ENCODE measurements around the gene EREG.

- TF ChIP-seq CTCF (IDR thresholded peaks at IDR 0.05 in 2 of 3, conservative IDR thresholded peaks at IDR 0.05 in 1 of 3; ENCODE audit: insufficient read depth in 2 of 3, low read depth in 1 of 3, low read length in 3 of 3) (no peak), NRF1 (conservative IDR thresholded peaks at IDR 0.05 in 1 of 2, IDR thresholded peaks at IDR 0.05 in 1 of 2) (no peak), MECOM (CRISPR knock-in tag; IDR thresholded peaks at IDR 0.05) (no peak), FOS (IDR thresholded peaks at IDR 0.05; ENCODE audit: extremely low read depth, insufficient read length) (no peak), MLLT1 (IDR thresholded peaks at IDR 0.05) (no peak), ZNF384 (IDR thresholded peaks at IDR 0.05; ENCODE audit: low read depth, low read length) (no peak), ZNF639 (CRISPR knock-in tag; conservative IDR thresholded peaks at IDR 0.05 in 1 of 2, IDR thresholded peaks at IDR 0.05 in 1 of 2) (no peak), SIN3B (IDR thresholded peaks at IDR 0.05; ENCODE audit: low read depth) (no peak), ZBTB8A (IDR thresholded peaks at IDR 0.05; ENCODE audit: partially characterized antibody) (no peak), E2F1 (CRISPR knock-in tag; IDR thresholded peaks at IDR 0.05) (no peak), ZZZ3 (IDR thresholded peaks at IDR 0.05) (no peak)
Measured at GRCh38 chr4:74338792-74339333, 26.1 kb upstream of the EREG start.

All from K562 (cell line).